ENCODE data around the gene IFI44L.

- no peak for TF ChIP-seq JUND (IDR thresholded peaks at IDR 0.05)
- TF ChIP-seq RAD21 (IDR thresholded peaks at IDR 0.05; ENCODE audit: low read depth), result no peak
- TF ChIP-seq SP1 (IDR thresholded peaks at IDR 0.05; ENCODE audit: low read depth), result no peak
- no peak for TF ChIP-seq CEBPB (IDR thresholded peaks at IDR 0.05; ENCODE audit: low read depth)
- TF ChIP-seq, protein P1, sequence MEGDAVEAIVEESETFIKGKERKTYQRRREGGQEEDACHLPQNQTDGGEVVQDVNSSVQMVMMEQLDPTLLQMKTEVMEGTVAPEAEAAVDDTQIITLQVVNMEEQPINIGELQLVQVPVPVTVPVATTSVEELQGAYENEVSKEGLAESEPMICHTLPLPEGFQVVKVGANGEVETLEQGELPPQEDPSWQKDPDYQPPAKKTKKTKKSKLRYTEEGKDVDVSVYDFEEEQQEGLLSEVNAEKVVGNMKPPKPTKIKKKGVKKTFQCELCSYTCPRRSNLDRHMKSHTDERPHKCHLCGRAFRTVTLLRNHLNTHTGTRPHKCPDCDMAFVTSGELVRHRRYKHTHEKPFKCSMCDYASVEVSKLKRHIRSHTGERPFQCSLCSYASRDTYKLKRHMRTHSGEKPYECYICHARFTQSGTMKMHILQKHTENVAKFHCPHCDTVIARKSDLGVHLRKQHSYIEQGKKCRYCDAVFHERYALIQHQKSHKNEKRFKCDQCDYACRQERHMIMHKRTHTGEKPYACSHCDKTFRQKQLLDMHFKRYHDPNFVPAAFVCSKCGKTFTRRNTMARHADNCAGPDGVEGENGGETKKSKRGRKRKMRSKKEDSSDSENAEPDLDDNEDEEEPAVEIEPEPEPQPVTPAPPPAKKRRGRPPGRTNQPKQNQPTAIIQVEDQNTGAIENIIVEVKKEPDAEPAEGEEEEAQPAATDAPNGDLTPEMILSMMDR (IDR thresholded peaks at IDR 0.05 in 2 of 3, conservative IDR thresholded peaks at IDR 0.05 in 1 of 3; ENCODE audit: borderline replicate concordance in 1 of 3, insufficient read depth in 1 of 3, low read depth in 2 of 3, low read length in 2 of 3), result no peak
- TF ChIP-seq EZH2 (IDR thresholded peaks at IDR 0.05), result no peak
- TF ChIP-seq POLR2A (IDR thresholded peaks at IDR 0.05; ENCODE audit: borderline replicate concordance, extremely low read depth, insufficient read depth, insufficient read length), result no peak
- TF ChIP-seq POLR2AphosphoS5 (IDR thresholded peaks at IDR 0.05; ENCODE audit: low read depth, low read length), result no peak
- no peak for TF ChIP-seq EGR1 (IDR thresholded peaks at IDR 0.05; ENCODE audit: low read depth)
- no peak for TF ChIP-seq TCF7L2 (IDR thresholded peaks at IDR 0.05; ENCODE audit: borderline replicate concordance, extremely low read depth, insufficient read depth, insufficient read length)
- TF ChIP-seq, protein P2, sequence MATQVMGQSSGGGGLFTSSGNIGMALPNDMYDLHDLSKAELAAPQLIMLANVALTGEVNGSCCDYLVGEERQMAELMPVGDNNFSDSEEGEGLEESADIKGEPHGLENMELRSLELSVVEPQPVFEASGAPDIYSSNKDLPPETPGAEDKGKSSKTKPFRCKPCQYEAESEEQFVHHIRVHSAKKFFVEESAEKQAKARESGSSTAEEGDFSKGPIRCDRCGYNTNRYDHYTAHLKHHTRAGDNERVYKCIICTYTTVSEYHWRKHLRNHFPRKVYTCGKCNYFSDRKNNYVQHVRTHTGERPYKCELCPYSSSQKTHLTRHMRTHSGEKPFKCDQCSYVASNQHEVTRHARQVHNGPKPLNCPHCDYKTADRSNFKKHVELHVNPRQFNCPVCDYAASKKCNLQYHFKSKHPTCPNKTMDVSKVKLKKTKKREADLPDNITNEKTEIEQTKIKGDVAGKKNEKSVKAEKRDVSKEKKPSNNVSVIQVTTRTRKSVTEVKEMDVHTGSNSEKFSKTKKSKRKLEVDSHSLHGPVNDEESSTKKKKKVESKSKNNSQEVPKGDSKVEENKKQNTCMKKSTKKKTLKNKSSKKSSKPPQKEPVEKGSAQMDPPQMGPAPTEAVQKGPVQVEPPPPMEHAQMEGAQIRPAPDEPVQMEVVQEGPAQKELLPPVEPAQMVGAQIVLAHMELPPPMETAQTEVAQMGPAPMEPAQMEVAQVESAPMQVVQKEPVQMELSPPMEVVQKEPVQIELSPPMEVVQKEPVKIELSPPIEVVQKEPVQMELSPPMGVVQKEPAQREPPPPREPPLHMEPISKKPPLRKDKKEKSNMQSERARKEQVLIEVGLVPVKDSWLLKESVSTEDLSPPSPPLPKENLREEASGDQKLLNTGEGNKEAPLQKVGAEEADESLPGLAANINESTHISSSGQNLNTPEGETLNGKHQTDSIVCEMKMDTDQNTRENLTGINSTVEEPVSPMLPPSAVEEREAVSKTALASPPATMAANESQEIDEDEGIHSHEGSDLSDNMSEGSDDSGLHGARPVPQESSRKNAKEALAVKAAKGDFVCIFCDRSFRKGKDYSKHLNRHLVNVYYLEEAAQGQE (IDR thresholded peaks at IDR 0.05; ENCODE audit: low read depth), result no peak
- TF ChIP-seq EZH2phosphoT487 (IDR thresholded peaks at IDR 0.05; ENCODE audit: borderline replicate concordance), result no peak
These were observed 67.1 kb downstream of the IFI44L start for GRCh38 chr1:78687315-78687714.

Measured in HCT116 (cell line).